Peyer's patch (tissue), 4 donors: ENCODE data around the gene SPIB. TPM values are rescaled to one million over a fixed set of nuclear protein-coding genes. Genes with fewer than 3 reads are reported as not detected.

Experiments
- DNase-seq, 3 donors: peaks; one replicate each; pipeline ENCODE4 v3.0.0-alpha.2; 2017 to 2019
- H3K27ac ChIP-seq, 4 donors: fragments of 200-600 bp; sonication (generic); one replicate each; pipeline ENCODE4 v1.5.1; 2016 to 2019
- H3K27me3 ChIP-seq, 2 donors: fragments of 200-600 bp; sonication (generic); one replicate each; pipeline ENCODE4 v1.5.1; 2019
- H3K36me3 ChIP-seq, 3 donors: fragments of 200-600 bp; sonication (generic); one replicate each; pipeline ENCODE4 v1.5.1; 2016 to 2019
- H3K4me1 ChIP-seq, 4 donors: fragments of 200-600 bp; sonication (generic); one replicate each; pipeline ENCODE4 v1.5.1; 2016 to 2019
- H3K4me3 ChIP-seq, 4 donors: fragments of 200-600 bp; sonication (generic); 1 replicate in 3 of 4; 2 replicates in 1 of 4; pipeline ENCODE4 v1.5.1; 2016 to 2019; ENCODE audit warnings: mild to moderate bottlenecking in 1 of 4
- H3K9me3 ChIP-seq, 4 donors: fragments of 200-600 bp; sonication (generic); one replicate each; pipeline ENCODE4 v1.5.1; 2016 to 2019; ENCODE audit warnings: mild to moderate bottlenecking in 1 of 4
- CTCF ChIP-seq, 6 experiments: fragments of 450-650 bp in 4 of 6; fragments of 200-600 bp in 2 of 6; sonication (generic) in 1 of 6; IDR thresholded peaks; one replicate each; pipeline ENCODE4 v1.5.1; 2017 to 2019; ENCODE audit warnings: antibody characterized with exemption in 6 of 6, mild to moderate bottlenecking in 3 of 6, moderate library complexity in 1 of 6
- POLR2A ChIP-seq, 2 donors: fragments of 450-650 bp; IDR thresholded peaks; one replicate each; pipeline ENCODE4 v1.5.1; 2017; ENCODE audit warnings: antibody characterized with exemption in 2 of 2, mild to moderate bottlenecking in 2 of 2, moderate library complexity in 2 of 2
- total RNA-seq, 4 donors: library from RNA; depleted of rRNA; stranded (reverse); fragments of >200 nt; gene quantifications; one replicate each; pipeline ENCODE4 v1.1.0, GENCODE V29; 2016

The SPIB gene
- total RNA-seq, 4 donors from 2014 or later: 20.3 to 62.7 (median 24.4) TPM

- H3K4me3 ChIP-seq: peak overlapping the region in 2 of 4 donors; percentile 35 to 36
- H3K36me3 ChIP-seq: no peaks in the 10 kb centered on the region
- peak overlapping the region; percentile 18 to 81 (median 52) for H3K27ac ChIP-seq
- DNase-seq: peak; percentile 77 to 92 (median 86)
- H3K27me3 ChIP-seq: peaks cover 0 to 10% of the 10 kb centered on the region in 2 donors
- TF ChIP-seq POLR2A (IDR thresholded peaks at IDR 0.05): no peak
- TF ChIP-seq CTCF (IDR thresholded peaks at IDR 0.05): no peak
- H3K4me1 ChIP-seq: peaks cover 0 to 19% (median 15%) of the 10 kb centered on the region in 4 donors
- H3K9me3 ChIP-seq: no peaks in the 10 kb centered on the region
These were observed 9.3 kb downstream of the SPIB start for GRCh38 chr19:50427997-50428425.

DNA sequence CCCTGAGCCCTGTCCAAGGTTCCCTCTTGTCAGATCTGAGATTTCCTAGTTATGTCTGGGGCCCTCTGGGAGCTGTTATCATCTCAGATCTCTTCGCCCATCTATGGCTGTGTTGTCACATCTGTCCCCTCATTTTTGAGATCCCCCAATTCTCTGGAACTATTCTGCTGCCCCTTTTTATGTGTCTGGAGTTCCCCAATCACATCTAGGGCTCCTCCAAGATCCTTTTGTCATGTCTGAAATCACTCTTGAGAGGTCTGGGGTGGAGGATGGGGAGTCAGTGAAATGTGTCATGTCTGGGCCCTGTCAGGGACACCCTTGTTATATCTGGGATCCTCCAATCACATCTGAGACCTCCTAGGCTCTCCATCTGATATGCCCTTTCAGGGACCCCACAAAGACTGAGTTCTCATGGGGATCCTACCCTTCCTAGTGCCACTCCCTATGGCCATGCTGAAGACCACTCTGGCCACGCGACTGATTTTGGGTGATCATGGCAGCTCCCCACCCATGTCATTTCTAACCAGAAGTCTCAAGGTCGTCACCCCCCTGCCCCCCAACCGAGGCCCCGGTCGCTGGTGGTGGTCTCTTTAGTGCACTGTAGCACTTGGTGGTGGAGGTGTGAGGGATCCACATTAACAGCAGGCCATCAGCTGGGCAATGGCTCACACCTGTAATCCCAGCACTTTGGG is 10.2 kb downstream of the SPIB start:
- Histone ChIP-seq H3K27ac (peak overlapping the region in 2 of 4 donors; percentile 59 to 81), H3K27me3 (peaks cover 0 to 11% of the 10 kb centered on the region in 2 donors), H3K36me3 (no peaks in the 10 kb centered on the region), H3K4me1 (peaks cover 0 to 19% (median 15%) of the 10 kb centered on the region in 4 donors), H3K9me3 (no peaks in the 10 kb centered on the region), H3K4me3 (no peak overlapping the region)
- DNase-seq: no peak
- TF ChIP-seq CTCF (IDR thresholded peaks at IDR 0.05): no peak
- TF ChIP-seq POLR2A (IDR thresholded peaks at IDR 0.05): no peak

DNA sequence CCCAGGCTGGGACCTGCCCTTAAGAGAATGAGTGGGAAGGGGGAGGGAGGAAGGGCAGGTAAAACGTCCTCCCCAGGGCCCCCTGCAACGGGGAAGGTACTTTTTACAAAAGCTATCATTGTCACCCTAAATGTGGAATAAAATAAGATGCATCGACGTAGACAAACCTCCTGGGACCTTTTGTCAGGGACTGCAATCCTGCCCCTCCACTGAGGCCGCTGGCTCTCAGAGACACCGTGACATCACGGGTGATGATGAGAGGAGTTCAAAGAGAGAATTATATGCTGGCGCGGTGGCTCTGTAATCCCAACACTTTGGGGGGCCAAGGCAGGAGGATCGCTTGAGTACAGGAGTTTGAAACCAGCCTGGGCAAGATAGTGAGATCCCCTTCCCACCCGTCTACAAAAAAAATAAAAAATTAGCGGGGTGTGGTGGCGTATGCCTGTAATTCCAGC is 12.2 kb downstream of the SPIB start:
- Histone ChIP-seq H3K27me3 (peaks cover 0 to 11% of the 10 kb centered on the region in 2 donors), H3K4me3 (peak overlapping the region; percentile 57 to 76 (median 70)), H3K27ac (peak overlapping the region in 3 of 4 donors; percentile 41 to 81 (median 67))

DNA sequence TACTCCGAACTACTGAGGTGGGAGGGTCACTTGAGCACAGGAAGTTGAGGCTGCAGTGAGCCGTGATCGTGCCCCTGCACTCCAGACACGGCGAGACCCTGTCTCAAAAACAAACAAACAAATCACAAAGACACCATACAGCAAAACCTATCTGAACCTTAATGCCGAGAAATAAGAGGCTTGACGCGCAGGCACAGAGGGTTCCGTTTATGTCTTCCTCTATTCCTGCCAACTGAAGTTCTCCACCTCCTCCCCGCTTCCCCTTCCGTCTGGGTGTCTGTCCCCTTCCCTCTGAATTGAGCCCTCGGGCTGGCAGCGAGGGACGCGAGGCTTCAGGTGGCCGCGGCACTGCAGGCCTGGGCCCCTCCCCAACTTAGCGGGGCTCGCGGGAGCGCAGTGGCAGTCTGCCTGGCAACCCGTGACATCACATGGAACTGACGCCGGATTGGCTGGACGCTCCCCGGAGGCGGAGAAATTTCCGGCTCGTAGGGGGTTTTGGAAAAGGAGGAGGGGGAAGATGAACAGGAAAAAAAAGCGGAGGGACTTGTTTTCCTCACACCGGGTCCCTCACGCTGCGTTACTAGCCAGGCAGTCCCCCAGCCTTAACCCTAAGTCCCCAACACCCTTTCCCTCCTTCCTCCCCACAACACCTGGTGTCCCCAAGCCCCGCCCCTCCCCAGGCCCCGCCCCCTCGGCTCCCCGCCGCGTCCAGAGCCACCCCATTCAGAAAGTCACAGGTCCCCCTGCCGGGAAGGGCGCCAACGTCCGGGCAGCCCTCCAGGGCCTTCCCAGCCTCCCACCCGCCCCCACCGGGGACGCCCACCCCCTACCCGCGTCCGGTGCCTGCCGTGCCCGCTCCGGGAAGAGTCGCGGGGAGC is 12.8 kb downstream of the SPIB start:
- TF ChIP-seq POLR2A (IDR thresholded peaks at IDR 0.05) (peak in 1 of 2 donors; percentile 25), CTCF (IDR thresholded peaks at IDR 0.05) (no peak)
- peaks cover 0 to 25% (median 17%) of the 10 kb centered on the region in 4 donors for H3K4me1 ChIP-seq
- peak overlapping the region; percentile 57 to 76 (median 70) for H3K4me3 ChIP-seq
- no peaks in the 10 kb centered on the region for H3K36me3 ChIP-seq
- peaks cover 0 to 11% of the 10 kb centered on the region in 2 donors for H3K27me3 ChIP-seq
- peak overlapping the region; percentile 41 to 81 (median 69) for H3K27ac ChIP-seq
- H3K9me3 ChIP-seq: no peaks in the 10 kb centered on the region
- DNase-seq: peak; percentile 84 to 93 (median 92)

More for the DNA sequence above, 12.2 kb downstream of the SPIB start:
- Histone ChIP-seq H3K4me1 (peaks cover 0 to 25% (median 17%) of the 10 kb centered on the region in 4 donors), H3K36me3 (no peaks in the 10 kb centered on the region), H3K9me3 (no peaks in the 10 kb centered on the region)
- no peak for TF ChIP-seq CTCF (IDR thresholded peaks at IDR 0.05)
- no peak for TF ChIP-seq POLR2A (IDR thresholded peaks at IDR 0.05)
- DNase-seq: peak in 2 of 3 donors; percentile 63 to 69

DNA sequence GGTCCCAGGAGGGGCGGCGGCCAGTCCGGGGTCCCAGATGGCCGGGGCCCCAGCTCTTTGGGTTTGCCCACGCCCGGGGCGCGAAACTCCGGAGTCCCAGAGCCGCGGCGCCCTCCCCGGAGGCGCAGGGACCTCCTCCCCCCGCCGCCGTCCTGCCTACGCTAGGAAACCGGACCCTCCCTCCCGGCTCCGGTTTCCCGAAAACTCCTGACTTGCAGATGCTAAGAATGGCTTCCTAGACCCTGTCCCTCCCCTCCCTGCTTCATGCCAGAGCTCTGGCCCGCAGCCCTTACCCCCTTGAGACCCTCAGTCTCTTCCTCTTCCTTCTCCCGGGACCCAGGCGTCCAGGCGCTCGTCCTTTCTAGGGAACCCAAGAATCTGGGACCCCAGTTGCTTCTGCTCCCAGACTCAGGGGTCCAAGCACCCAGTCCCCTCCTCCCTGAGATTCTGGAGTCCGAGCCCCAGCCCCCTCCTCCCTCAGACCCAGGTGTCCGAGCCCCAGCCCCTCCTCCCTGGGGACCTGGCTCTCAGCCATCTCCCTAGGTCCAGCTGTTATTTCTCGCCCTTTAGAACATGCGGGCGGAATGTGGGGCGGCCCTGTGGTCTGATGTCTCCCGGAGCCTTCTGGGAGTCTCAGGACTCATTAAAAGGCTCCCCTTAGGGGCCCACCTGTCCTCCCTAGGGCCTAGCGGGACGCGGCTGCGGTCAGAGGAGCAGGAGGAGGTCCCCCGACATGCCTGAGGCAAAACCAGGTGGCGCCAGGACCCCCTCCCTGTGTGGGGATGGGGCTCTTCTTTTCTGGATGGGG is 13.7 kb downstream of the SPIB start, which contains the start of gene MYBPC2:
TSS of gene MYBPC2 (plus strand) at position 672 of the 808 bp plus-strand sequence. CDS start at position 734, 62 bp downstream.
- Histone ChIP-seq H3K27ac (peak within 1 kb of the TSS; percentile 41 to 81 (median 69)), H3K27me3 (peaks cover 0 to 11% of the 10 kb centered on the region in 2 donors)
- DNase-seq: peak in 1 of 3 donors; percentile 40

More for the DNA sequence above, 13.7 kb downstream of the SPIB start, which contains the start of gene MYBPC2:
- H3K4me3 ChIP-seq: peak within 1 kb of the TSS; percentile 57 to 76 (median 70)
- H3K9me3 ChIP-seq: no peaks in the 10 kb centered on the region
- H3K36me3 ChIP-seq: no peaks in the 10 kb centered on the region
- H3K4me1 ChIP-seq: peaks cover 0 to 25% (median 17%) of the 10 kb centered on the region in 4 donors
- TF ChIP-seq CTCF (IDR thresholded peaks at IDR 0.05) (no peak), POLR2A (IDR thresholded peaks at IDR 0.05) (no peak)
